ENCODE measurements around the gene CHD9. TPM values are rescaled to one million over a fixed set of nuclear protein-coding genes. Genes with fewer than 3 reads are reported as not detected.
A peak's percentile ranks its signal among the peaks of the same experiment; 100 is the strongest.
"Not testable (repeated sequence)": the region's sequence is repeated elsewhere in the genome, so short reads cannot be mapped to it uniquely, and the experiment has no call there.

The CHD9 gene
- total RNA-seq, 1 donor from 2014 or later: 86.0 TPM

DNA sequence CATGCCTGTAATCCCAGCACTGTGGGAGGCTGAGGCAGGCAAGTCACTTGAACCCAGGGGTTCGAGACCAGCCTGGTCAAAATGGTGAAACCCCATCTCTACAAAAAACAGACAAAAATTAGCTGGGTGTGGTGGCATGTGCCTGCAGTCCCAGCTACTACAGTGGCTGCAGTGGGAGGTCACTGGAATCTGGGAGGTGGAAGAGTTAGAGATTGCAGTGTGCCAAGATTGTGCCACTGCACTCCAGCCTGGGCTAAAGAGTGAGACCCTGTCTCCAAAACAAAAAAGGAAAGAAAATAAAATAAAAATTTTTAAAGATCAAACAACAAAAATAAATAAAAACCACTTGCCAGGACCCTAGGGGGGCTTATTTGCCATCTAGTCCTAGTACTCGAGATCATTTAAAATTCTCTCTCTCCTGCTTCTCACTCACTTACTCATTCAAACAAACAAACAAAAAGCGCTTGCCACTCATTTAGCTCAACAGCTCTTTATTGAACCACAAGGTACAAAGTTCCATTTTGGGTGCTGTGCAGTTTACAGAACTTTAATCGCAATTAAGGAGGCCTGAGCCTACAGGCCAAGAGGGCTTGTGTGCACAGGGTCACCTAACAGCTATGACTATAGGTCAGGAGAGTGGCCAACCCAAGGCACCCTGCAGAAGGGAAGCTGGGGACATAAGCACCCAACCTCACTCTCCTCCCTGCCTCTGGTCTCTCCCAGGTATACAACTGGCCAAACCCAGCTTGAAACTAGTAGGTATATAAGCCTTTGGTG lies 6.5 kb upstream of the CHD9 start:
- DNase-seq (ENCODE audit: low spot score): no peak
- Mint-ChIP-seq H3K9me3 (peaks cover 3% of the 10 kb centered on the region), H3K4me1 (peaks cover 31% of the 10 kb centered on the region), H3K36me3 (no peaks in the 10 kb centered on the region), H3K27ac (no peak overlapping the region), H3K4me3 (no peak overlapping the region), H3K27me3 (ENCODE audit: insufficient read depth, low read depth) (peaks cover 5% of the 10 kb centered on the region)
- H3K9me3 ChIP-seq (ENCODE audit: low read depth): no peaks in the 10 kb centered on the region
- H2AFZ ChIP-seq (replicated peaks): no peak overlapping the region
- H3K4me1 ChIP-seq: peaks cover 18% of the 10 kb centered on the region
- H3K4me3 ChIP-seq: no peak overlapping the region
- H3K79me2 ChIP-seq (ENCODE audit: low read depth): peaks cover 8% of the 10 kb centered on the region
- H4K20me1 ChIP-seq (ENCODE audit: low read depth): no peaks in the 10 kb centered on the region
- no peak overlapping the region for H3K27ac ChIP-seq
- H3K9ac ChIP-seq: no peak overlapping the region
- no peak overlapping the region for H3K4me2 ChIP-seq
- TF ChIP-seq EZH2 (IDR thresholded peaks at IDR 0.05) (no peak), EZH2phosphoT487 (IDR thresholded peaks at IDR 0.05) (no peak)
- TF ChIP-seq, protein P1, sequence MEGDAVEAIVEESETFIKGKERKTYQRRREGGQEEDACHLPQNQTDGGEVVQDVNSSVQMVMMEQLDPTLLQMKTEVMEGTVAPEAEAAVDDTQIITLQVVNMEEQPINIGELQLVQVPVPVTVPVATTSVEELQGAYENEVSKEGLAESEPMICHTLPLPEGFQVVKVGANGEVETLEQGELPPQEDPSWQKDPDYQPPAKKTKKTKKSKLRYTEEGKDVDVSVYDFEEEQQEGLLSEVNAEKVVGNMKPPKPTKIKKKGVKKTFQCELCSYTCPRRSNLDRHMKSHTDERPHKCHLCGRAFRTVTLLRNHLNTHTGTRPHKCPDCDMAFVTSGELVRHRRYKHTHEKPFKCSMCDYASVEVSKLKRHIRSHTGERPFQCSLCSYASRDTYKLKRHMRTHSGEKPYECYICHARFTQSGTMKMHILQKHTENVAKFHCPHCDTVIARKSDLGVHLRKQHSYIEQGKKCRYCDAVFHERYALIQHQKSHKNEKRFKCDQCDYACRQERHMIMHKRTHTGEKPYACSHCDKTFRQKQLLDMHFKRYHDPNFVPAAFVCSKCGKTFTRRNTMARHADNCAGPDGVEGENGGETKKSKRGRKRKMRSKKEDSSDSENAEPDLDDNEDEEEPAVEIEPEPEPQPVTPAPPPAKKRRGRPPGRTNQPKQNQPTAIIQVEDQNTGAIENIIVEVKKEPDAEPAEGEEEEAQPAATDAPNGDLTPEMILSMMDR (IDR thresholded peaks at IDR 0.05): no peak
- H3K36me3 ChIP-seq: no peaks in the 10 kb centered on the region
- no peaks in the 10 kb centered on the region for H3K27me3 ChIP-seq
- H3F3A ChIP-seq (ENCODE audit: low read depth): peaks cover 21% of the 10 kb centered on the region

DNA sequence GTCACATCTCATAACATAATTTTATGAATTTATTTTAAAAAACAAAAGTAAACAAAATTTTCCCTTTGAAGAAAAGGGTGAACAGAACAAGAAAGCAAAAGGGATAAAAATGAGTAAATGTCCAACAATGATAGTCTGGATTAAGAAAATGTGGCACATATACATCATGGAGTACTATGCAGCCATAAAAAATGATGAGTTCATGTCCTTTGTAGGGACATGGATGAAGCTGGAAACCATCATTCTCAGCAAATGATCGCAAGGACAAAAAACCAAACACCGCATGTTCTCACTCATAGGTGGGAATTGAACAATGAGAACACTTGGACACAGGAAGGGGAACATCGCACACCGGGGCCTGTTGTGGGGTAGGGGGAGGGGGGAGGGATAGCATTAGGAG lies 3.5 kb upstream of the CHD9 start:
- not testable (repeated sequence) for H3K36me3 ChIP-seq; H2AFZ ChIP-seq (replicated peaks); H3K27me3 Mint-ChIP-seq (ENCODE audit: insufficient read depth, low read depth); H4K20me1 ChIP-seq (ENCODE audit: low read depth); DNase-seq (ENCODE audit: low spot score); H3K4me3 ChIP-seq; H3K9me3 ChIP-seq (ENCODE audit: low read depth); H3K79me2 ChIP-seq (ENCODE audit: low read depth); H3K4me3 Mint-ChIP-seq; H3K4me2 ChIP-seq; H3K27me3 ChIP-seq; H3K9me3 Mint-ChIP-seq; H3K9ac ChIP-seq; H3K27ac ChIP-seq; H3K36me3 Mint-ChIP-seq; H3K27ac Mint-ChIP-seq
- peaks cover 18% of the 10 kb centered on the region for H3K4me1 Mint-ChIP-seq
- Histone ChIP-seq H3F3A (ENCODE audit: low read depth) (peaks cover 14% of the 10 kb centered on the region), H3K4me1 (peaks cover 12% of the 10 kb centered on the region)

DNA sequence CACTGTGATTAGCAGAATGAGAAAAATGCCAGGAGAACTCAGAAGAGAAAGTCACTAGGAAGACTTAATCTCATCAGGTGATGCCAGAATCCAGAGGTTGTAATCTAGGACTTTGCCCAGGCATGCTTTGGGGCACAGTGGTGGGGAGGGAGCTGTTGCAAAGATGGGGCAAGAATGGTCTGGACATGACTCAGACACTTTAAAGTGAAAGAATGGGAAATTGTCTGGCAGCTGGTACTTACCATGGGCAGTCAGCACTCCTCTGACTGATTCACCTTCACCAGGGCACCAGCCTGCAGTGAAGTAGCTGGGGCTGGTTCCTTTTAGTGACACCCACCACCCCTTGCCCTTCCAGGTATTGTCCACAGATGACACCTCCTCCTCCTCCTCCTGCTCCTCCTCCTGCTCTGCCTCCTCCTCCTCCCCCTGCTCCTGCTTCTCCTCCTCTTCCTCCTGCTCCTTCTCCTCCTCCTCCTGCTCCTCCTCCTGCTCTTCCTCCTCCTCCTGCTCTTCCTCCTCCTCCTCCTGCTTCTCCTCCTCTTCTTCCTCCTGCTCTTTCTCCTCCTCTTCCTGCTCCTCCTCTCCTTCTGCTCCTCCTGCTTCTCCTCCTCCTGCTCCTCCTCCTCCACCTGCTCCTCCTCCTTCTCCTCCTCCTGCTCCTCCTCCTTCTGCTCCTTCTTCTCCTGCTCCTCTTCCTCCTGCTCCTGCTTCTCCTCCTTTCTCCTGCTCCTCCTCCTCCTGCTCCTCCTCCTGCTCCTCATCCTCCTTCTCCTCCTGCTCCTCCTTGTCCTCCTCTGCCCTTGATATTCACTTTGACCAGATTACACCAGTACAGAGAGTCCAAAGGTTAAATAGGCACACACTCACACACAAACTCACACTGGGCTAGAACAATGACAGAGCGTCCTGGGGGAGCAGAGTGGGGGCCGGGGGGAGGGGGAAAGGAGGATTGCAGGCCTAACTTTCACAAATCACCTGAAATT lies 2.0 kb upstream of the CHD9 start, which contains the start of gene CHD9NB:
Gene CHD9NB, minus strand, starts transcription at position 379 of the 983 bp plus-strand sequence. CDS start 8,739 bp downstream, outside the sequence.
- Histone ChIP-seq H3K36me3 (no peaks in the 10 kb centered on the region), H3K27ac (no peak within 1 kb of the TSS), H3K79me2 (ENCODE audit: low read depth) (peaks cover 13% of the 10 kb centered on the region), H4K20me1 (ENCODE audit: low read depth) (no peaks in the 10 kb centered on the region), H3K9ac (no peak within 1 kb of the TSS), H3F3A (ENCODE audit: low read depth) (peaks cover 14% of the 10 kb centered on the region), H3K9me3 (ENCODE audit: low read depth) (no peaks in the 10 kb centered on the region), H3K27me3 (no peaks in the 10 kb centered on the region), H3K4me1 (peaks cover 12% of the 10 kb centered on the region), H3K4me3 (no peak within 1 kb of the TSS), H2AFZ (replicated peaks) (peak within 1 kb of the TSS; percentile 7), H3K4me2 (no peak within 1 kb of the TSS)
- TF ChIP-seq, protein P1 (IDR thresholded peaks at IDR 0.05): no peak
- TF ChIP-seq EZH2 (IDR thresholded peaks at IDR 0.05): no peak
- no peak for TF ChIP-seq EZH2phosphoT487 (IDR thresholded peaks at IDR 0.05)
- H3K36me3 Mint-ChIP-seq: no peaks in the 10 kb centered on the region
- H3K4me1 Mint-ChIP-seq: peaks cover 24% of the 10 kb centered on the region
- peaks cover 4% of the 10 kb centered on the region for H3K27me3 Mint-ChIP-seq (ENCODE audit: insufficient read depth, low read depth)
- H3K4me3 Mint-ChIP-seq: peak within 1 kb of the TSS; percentile 34
- H3K9me3 Mint-ChIP-seq: no peaks in the 10 kb centered on the region
- DNase-seq (ENCODE audit: low spot score): no peak
- peak within 1 kb of the TSS; percentile 19 for H3K27ac Mint-ChIP-seq
